DMS153 treated with DMSO at 0.1 percent for 48 hours (cell line): ENCODE results near the gene ARMH3.

Experiments used
- DNase-seq: peaks from one replicate; lab custom pipeline; 2025; ENCODE audit not compliant: unreplicated experiment; lab: John Stamatoyannopoulos, UW

The ARMH3 gene

GRCh38 chr10:101816376-101816775, 239.6 kb downstream of the ARMH3 start:
- no peak for DNase-seq

GRCh38 chr10:101814466-101815071, 241.4 kb downstream of the ARMH3 start:
- DNase-seq, result no peak

- no peak for DNase-seq
These were observed 243.4 kb downstream of the ARMH3 start for GRCh38 chr10:101812606-101813005.

GRCh38 chr10:101807158-101807557, 248.8 kb downstream of the ARMH3 start:
- no peak for DNase-seq

- no peak for DNase-seq
These were observed 252.5 kb downstream of the ARMH3 start for GRCh38 chr10:101803511-101803910.

- no peak for DNase-seq
These were observed 258.4 kb downstream of the ARMH3 start for GRCh38 chr10:101797403-101798059.
